PC-3 (cell line): ENCODE results near the gene KCNQ5.

Experiments used
- EZH2 ChIP-seq: fragments of 300-600 bp; sonication (generic); IDR thresholded peaks from one replicate; pipeline ENCODE4 v1.6.1; 2017; ENCODE audit warnings: antibody characterized with exemption, mild to moderate bottlenecking, low read length; ENCODE audit not compliant: unreplicated experiment
- EZH2phosphoT487 ChIP-seq: fragments of 300-600 bp; sonication (generic); IDR thresholded peaks from 2 replicates; pipeline ENCODE4 v1.6.1; 2018; ENCODE audit warnings: mild to moderate bottlenecking, antibody characterized with exemption, low read length, borderline replicate concordance
- TF ChIP-seq, protein P1 (sequence below): fragments of 300-600 bp; sonication (generic); conservative IDR thresholded peaks from 2 replicates; pipeline ENCODE4 v1.5.1; 2017; ENCODE audit warnings: antibody characterized with exemption, low read depth, mild to moderate bottlenecking, low read length

DNA sequence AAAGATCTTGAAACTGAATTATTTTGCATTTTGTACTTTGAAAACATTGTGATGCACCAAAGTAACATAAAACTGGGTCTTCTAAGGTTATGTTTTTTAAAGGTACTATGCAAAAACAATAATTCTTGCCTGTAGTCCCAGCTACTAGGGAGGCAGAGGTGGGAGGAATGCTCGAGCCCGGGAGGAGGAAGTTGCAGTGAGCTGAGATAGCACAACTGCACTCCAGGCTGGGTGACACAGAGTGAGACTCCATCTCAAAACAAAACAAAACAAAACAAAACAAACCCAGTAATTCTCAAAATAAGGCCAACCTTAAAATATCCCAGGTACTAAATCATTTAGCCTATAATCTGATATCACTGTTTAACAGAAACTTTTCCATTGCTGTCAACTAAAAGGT, 333.8 kb downstream of the KCNQ5 start:
- TF ChIP-seq EZH2phosphoT487 (no peak), EZH2 (no peak)
- TF ChIP-seq, protein P1, sequence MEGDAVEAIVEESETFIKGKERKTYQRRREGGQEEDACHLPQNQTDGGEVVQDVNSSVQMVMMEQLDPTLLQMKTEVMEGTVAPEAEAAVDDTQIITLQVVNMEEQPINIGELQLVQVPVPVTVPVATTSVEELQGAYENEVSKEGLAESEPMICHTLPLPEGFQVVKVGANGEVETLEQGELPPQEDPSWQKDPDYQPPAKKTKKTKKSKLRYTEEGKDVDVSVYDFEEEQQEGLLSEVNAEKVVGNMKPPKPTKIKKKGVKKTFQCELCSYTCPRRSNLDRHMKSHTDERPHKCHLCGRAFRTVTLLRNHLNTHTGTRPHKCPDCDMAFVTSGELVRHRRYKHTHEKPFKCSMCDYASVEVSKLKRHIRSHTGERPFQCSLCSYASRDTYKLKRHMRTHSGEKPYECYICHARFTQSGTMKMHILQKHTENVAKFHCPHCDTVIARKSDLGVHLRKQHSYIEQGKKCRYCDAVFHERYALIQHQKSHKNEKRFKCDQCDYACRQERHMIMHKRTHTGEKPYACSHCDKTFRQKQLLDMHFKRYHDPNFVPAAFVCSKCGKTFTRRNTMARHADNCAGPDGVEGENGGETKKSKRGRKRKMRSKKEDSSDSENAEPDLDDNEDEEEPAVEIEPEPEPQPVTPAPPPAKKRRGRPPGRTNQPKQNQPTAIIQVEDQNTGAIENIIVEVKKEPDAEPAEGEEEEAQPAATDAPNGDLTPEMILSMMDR, result no peak
